ENCODE measurements around the gene SHBG.

Gene SHBG

DNA sequence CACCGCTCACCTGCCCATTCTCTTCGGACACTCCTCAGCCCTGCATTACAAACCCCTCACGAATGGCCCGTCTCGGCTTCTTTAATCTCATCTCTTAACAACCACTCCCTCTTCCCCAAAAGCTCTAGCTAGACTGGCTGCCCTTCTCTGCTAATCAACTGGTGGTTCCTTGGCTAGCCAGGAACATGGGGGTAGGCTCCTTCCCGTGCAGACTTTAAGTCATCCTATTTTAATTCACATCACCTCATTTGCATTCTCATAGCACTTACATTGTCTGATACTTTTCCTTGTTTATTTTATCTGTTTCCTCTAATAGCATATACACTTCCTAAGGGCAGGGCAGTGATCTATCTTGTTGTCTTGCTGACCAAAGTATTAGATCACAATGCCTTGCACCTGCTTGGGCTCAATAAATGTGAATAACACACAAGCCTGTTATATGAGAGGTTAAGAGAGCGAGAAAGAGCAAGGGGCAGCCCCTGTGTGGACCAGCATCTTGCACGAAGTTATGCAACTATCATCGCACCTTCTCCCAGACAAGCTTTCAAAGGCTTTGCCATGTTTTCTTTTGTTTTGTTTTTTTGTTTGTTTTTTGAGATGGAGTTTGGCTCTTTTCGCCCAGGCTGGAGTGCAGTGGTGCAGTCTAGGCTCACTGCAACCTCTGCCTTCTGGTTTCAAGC, 47.6 kb downstream of the SHBG start:
- H3K4me3 ChIP-seq (ENCODE audit: low read depth, low read length) = no peak overlapping the region
- no peak for DNase-seq (ENCODE audit: low read depth)
- TF ChIP-seq, protein P1, sequence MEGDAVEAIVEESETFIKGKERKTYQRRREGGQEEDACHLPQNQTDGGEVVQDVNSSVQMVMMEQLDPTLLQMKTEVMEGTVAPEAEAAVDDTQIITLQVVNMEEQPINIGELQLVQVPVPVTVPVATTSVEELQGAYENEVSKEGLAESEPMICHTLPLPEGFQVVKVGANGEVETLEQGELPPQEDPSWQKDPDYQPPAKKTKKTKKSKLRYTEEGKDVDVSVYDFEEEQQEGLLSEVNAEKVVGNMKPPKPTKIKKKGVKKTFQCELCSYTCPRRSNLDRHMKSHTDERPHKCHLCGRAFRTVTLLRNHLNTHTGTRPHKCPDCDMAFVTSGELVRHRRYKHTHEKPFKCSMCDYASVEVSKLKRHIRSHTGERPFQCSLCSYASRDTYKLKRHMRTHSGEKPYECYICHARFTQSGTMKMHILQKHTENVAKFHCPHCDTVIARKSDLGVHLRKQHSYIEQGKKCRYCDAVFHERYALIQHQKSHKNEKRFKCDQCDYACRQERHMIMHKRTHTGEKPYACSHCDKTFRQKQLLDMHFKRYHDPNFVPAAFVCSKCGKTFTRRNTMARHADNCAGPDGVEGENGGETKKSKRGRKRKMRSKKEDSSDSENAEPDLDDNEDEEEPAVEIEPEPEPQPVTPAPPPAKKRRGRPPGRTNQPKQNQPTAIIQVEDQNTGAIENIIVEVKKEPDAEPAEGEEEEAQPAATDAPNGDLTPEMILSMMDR (IDR thresholded peaks at IDR 0.05; ENCODE audit: low read depth, low read length, missing control alignments) = no peak
